Colonic mucosa (tissue), 4 donors: Measurements from ENCODE around the gene GABBR1. TPM values are rescaled to one million over a fixed set of nuclear protein-coding genes. Genes with fewer than 3 reads are reported as not detected.

Experiments used
- DNase-seq: peaks from one replicate; pipeline ENCODE4 v3.0.0-alpha.2; 2020
- H3K27ac ChIP-seq: fragments of 200-600 bp; one replicate; pipeline ENCODE4 v1.8.0; 2021
- H3K27me3 ChIP-seq: fragments of 200-600 bp; one replicate; pipeline ENCODE4 v1.8.0; 2021
- H3K36me3 ChIP-seq: fragments of 200-600 bp; one replicate; pipeline ENCODE4 v1.8.0; 2021
- H3K4me1 ChIP-seq: fragments of 200-600 bp; one replicate; pipeline ENCODE4 v1.8.0; 2021; ENCODE audit warnings: mild to moderate bottlenecking
- H3K4me3 ChIP-seq: fragments of 200-600 bp; one replicate; pipeline ENCODE4 v1.8.0; 2021
- H3K9ac ChIP-seq, 2 donors: one replicate each; pipeline ENCODE4 v1.7.0; 2013; ENCODE audit warnings: control low read depth in 2 of 2, low read depth in 2 of 2, low read length in 2 of 2
- H3K9me3 ChIP-seq: fragments of 200-600 bp; one replicate; pipeline ENCODE4 v1.8.0; 2021
- intact Hi-C: fragments of 100-400 bp; cut with DNase I; formaldehyde crosslinking; loops from one replicate; pipeline ENCODE4 v1.14.1; 2022
- total RNA-seq, 2 donors: library from RNA; stranded (reverse); fragmentation: NEBNext Ultra II Directional in 1 of 2; extraction: Animal tissue kit (Norgen Biotek cat#: 25700) in 1 of 2; gene quantifications; one replicate each; pipeline ENCODE4 v1.2.1, GENCODE V29; 2021
- TF ChIP-seq, protein P1 (sequence below): fragments of 200-600 bp; IDR thresholded peaks from one replicate; pipeline ENCODE4 v1.8.0; 2022; ENCODE audit warnings: antibody characterized with exemption, mild to moderate bottlenecking
- donor health status: healthy.
- donor health status: DM: no; HTN: no; CAD: no.
- donor health status: DM: no; HTN: no; CAD: no.

GABBR1 gene
- total RNA-seq, 2 donors from 2014 or later = 15.5 to 18.6 TPM

DNA sequence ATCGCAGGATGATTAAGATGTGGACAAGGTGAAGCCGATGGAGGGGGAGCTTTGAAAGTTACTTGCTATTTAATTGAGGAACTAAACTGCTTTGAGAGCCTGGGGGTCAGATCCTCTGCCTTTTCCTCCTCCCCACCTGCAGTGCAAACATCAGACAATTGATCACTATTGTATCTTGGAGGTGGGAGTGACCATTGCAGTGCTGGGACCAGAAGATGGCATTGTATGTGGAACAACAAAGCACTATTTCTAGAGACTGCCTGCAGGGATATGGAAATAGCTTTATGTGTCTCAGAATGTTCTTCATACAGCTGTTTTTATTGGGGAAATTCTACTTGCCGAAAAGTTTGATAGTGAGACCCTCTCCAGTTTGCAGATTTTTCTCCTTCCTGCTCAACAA lies 28.1 kb upstream of the GABBR1 start:
- no peaks in the 10 kb centered on the region for H3K9me3 ChIP-seq
- no peak for DNase-seq
- no peaks in the 10 kb centered on the region for H3K27me3 ChIP-seq
- no peak overlapping the region for H3K9ac ChIP-seq
- no peaks in the 10 kb centered on the region for H3K36me3 ChIP-seq
- intact Hi-C loops = no loop called here
- H3K4me3 ChIP-seq = no peak overlapping the region
- no peaks in the 10 kb centered on the region for H3K4me1 ChIP-seq
- TF ChIP-seq, protein P1, sequence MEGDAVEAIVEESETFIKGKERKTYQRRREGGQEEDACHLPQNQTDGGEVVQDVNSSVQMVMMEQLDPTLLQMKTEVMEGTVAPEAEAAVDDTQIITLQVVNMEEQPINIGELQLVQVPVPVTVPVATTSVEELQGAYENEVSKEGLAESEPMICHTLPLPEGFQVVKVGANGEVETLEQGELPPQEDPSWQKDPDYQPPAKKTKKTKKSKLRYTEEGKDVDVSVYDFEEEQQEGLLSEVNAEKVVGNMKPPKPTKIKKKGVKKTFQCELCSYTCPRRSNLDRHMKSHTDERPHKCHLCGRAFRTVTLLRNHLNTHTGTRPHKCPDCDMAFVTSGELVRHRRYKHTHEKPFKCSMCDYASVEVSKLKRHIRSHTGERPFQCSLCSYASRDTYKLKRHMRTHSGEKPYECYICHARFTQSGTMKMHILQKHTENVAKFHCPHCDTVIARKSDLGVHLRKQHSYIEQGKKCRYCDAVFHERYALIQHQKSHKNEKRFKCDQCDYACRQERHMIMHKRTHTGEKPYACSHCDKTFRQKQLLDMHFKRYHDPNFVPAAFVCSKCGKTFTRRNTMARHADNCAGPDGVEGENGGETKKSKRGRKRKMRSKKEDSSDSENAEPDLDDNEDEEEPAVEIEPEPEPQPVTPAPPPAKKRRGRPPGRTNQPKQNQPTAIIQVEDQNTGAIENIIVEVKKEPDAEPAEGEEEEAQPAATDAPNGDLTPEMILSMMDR = no peak
- H3K27ac ChIP-seq = no peak overlapping the region

DNA sequence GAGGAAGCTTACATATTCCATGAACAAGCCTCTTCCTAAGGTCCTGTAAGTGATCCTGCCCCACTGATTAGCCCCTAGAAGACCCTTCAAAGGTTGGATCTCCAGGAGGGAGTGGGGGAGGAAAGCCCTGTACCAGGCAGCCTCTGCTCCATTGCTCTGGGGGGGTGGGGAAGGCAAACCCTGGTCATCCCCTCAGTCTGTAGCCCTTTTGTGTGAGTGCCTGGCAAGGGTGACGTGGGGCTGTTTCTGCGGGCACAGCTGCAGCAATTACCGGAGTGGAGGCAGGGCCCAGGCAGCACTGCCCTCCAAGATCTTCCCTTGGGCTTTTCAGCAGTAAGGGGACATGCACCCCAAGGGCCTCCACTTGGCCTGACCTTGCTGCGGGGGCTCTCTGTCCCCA lies 23.8 kb upstream of the GABBR1 start, which contains the start of gene MOG:
TSS of gene MOG (plus strand) at position 295 of the 400 bp plus-strand sequence. CDS start 118 bp downstream, outside the sequence.
- intact Hi-C loops = no loop called here
- Histone ChIP-seq H3K4me1 (no peaks in the 10 kb centered on the region), H3K27me3 (no peaks in the 10 kb centered on the region)

DNA sequence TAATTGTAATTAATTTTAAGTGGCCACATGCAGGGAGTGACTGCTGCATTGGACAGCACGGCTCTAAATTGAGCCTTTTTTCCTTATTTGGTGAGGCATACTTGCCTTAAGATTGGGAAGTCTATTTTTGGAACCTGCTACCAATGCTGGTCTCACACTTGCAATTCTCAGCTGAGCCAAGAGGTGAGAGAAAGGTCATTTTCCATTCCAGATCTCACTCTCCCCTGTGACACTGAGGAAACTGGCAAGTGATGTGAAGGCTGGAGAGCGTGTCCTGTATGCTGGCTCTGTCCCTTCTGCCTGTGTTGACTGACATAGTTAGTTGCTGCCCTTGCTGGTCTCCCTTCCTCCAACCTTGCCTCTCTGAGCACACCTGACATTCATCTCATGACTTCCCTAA lies 23.2 kb upstream of the GABBR1 start:
- H3K27me3 ChIP-seq = no peaks in the 10 kb centered on the region
- no peak overlapping the region for H3K27ac ChIP-seq
- H3K4me3 ChIP-seq = no peak overlapping the region
- TF ChIP-seq, protein P1 = no peak
- H3K36me3 ChIP-seq = no peaks in the 10 kb centered on the region
- intact Hi-C loops = no loop called here
- no peaks in the 10 kb centered on the region for H3K4me1 ChIP-seq
- H3K9me3 ChIP-seq = no peaks in the 10 kb centered on the region
- DNase-seq = no peak
- no peak overlapping the region for H3K9ac ChIP-seq

More for the DNA sequence above, 23.8 kb upstream of the GABBR1 start, which contains the start of gene MOG:
- no peak within 1 kb of the TSS for H3K9ac ChIP-seq
- no peak within 1 kb of the TSS for H3K27ac ChIP-seq
- H3K9me3 ChIP-seq = no peaks in the 10 kb centered on the region
- no peak for DNase-seq
- H3K4me3 ChIP-seq = no peak within 1 kb of the TSS
- no peaks in the 10 kb centered on the region for H3K36me3 ChIP-seq
- TF ChIP-seq, protein P1 = no peak

DNA sequence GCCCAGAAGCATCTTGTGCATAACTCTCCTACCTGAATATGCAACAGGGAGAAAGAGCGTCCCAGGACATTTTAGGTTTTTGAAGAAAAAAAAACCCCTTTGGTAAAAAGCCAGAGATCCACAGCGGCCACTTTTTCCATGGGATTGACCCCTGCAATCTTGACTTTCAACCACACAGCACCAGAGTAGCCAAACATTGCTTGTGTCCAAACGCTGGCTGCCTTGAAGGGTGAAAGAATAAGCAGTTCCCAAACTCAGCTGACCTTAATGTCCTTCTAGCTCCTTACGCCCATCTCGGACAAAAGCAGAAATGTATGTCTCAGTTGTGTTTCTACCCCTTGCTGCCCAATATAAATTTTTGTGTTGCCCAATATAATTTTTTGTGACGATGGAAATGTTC lies 22.7 kb upstream of the GABBR1 start:
- H3K4me1 ChIP-seq = no peaks in the 10 kb centered on the region
- H3K9ac ChIP-seq = no peak overlapping the region
- H3K9me3 ChIP-seq = no peaks in the 10 kb centered on the region
- no peaks in the 10 kb centered on the region for H3K27me3 ChIP-seq
- intact Hi-C loops = no loop called here
- H3K4me3 ChIP-seq = no peak overlapping the region
- H3K36me3 ChIP-seq = no peaks in the 10 kb centered on the region
- TF ChIP-seq, protein P1 = no peak
- no peak overlapping the region for H3K27ac ChIP-seq
- DNase-seq = no peak

DNA sequence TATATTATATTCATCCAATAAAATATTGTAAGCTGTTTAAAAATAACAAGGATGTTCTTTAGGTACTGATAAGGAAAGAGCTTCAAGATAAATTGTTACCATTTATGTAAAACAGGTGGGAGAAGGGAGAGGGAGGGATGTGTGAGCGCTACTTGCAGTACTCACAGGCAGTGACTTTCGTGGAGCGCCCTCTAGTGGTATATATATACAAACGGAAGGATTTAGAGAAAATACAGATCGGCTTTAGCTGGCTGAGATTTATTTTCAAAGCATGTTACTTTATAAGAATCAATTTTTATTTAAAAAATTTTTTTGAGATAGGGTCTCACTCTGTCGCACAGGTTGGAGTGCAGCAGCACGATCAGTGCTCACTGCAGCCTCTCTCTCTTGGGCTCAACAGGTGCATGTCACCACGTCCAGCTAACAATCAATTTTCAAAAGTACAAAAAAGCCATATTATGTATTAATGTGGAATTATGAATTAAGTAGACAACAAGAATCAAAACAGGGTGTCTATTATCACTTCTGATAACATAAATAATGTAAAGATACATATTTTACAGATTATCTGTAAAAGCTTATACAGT lies 20.6 kb upstream of the GABBR1 start:
- TF ChIP-seq, protein P1 = peak; percentile 79

More for the DNA sequence above, 20.6 kb upstream of the GABBR1 start:
- no peak overlapping the region for H3K9ac ChIP-seq
- H3K9me3 ChIP-seq = no peaks in the 10 kb centered on the region
- intact Hi-C loops = no loop called here
- no peak overlapping the region for H3K27ac ChIP-seq
- DNase-seq = peak; percentile 42
- H3K36me3 ChIP-seq = no peaks in the 10 kb centered on the region
- H3K4me1 ChIP-seq = no peaks in the 10 kb centered on the region
- no peak overlapping the region for H3K4me3 ChIP-seq
- no peaks in the 10 kb centered on the region for H3K27me3 ChIP-seq
